ENCODE data around the gene PLA2G6.

The PLA2G6 gene, protein sequence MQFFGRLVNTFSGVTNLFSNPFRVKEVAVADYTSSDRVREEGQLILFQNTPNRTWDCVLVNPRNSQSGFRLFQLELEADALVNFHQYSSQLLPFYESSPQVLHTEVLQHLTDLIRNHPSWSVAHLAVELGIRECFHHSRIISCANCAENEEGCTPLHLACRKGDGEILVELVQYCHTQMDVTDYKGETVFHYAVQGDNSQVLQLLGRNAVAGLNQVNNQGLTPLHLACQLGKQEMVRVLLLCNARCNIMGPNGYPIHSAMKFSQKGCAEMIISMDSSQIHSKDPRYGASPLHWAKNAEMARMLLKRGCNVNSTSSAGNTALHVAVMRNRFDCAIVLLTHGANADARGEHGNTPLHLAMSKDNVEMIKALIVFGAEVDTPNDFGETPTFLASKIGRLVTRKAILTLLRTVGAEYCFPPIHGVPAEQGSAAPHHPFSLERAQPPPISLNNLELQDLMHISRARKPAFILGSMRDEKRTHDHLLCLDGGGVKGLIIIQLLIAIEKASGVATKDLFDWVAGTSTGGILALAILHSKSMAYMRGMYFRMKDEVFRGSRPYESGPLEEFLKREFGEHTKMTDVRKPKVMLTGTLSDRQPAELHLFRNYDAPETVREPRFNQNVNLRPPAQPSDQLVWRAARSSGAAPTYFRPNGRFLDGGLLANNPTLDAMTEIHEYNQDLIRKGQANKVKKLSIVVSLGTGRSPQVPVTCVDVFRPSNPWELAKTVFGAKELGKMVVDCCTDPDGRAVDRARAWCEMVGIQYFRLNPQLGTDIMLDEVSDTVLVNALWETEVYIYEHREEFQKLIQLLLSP

DNA sequence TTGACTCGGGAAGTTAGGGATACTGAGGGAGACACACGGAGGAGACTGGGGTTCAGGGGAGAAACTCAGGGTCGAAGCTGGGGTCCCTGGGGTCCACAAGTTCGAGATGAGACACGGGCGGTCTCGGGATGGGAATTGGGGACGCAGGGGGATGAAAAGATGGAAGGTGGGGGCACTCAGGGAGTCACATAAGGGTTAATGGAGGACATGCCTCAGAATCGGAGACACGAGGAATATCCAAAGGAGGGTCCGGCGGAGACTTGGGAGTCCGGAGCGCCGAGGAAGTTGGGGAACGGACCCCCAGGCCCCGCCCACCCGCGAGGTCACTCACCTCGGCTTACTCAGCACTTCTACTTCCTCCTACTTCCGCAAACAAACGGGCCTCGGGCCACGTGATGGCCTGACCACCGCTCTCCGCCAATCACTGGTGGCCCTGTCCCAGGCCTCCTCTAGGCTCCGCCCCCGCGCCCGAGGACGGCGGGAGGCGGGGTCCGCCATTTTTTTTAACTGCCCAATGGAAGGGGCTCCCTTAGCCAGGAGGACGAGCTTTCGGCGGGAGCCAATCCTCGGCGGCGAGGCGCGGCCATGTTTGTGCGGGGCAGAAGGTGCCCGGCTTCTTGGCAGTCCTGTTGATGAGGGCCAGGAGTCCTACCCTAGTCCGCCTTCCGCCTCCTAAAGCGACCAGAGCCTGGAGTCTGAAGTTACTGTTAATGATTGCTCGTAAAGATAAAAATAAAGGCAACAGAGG lies at the start of gene PLA2G6:
Gene PLA2G6 (minus strand): TSS at position 378 of the 748 bp plus-strand sequence. CDS start 12,404 bp downstream, outside the sequence.
- POLR2A ChIA-PET = interaction anchor here (0.5 to 1.4 kb wide), 13 partner anchors 15 to 435 kb away, joined by 3 to 11 read pairs (median 3); partner anchors contain the start of gene MAFF
- no peaks in the 10 kb centered on the region for H3K9me3 ChIP-seq (ENCODE audit: control insufficient read depth, insufficient read depth, low read depth, low read length)
- peak within 1 kb of the TSS; percentile 77 for H3K4me3 ChIP-seq (ENCODE audit: low read depth, low read length)
- CTCF ChIA-PET = interaction anchor here (0.6 to 1.3 kb wide), 5 partner anchors 24 to 575 kb away, joined by 3 to 6 read pairs (median 3); no protein-coding TSS in a partner anchor
- peaks cover 13% of the 10 kb centered on the region for H3K4me1 ChIP-seq (ENCODE audit: control insufficient read depth, insufficient read depth, low read length)
- H3K27ac ChIP-seq (ENCODE audit: extremely low read depth, low read depth, low read length) = peak within 1 kb of the TSS; percentile 82
- no peaks in the 10 kb centered on the region for H3K36me3 ChIP-seq (ENCODE audit: control insufficient read depth in 2 of 2, insufficient read depth in 1 of 2, low read length in 2 of 2)
- TF ChIP-seq ZBTB7A (tag by site-specific recombination; IDR thresholded peaks at IDR 0.05; ENCODE audit: low read depth) = peak; percentile 54; the same call in 1 of the 2 replicates
- TF ChIP-seq, protein P1, sequence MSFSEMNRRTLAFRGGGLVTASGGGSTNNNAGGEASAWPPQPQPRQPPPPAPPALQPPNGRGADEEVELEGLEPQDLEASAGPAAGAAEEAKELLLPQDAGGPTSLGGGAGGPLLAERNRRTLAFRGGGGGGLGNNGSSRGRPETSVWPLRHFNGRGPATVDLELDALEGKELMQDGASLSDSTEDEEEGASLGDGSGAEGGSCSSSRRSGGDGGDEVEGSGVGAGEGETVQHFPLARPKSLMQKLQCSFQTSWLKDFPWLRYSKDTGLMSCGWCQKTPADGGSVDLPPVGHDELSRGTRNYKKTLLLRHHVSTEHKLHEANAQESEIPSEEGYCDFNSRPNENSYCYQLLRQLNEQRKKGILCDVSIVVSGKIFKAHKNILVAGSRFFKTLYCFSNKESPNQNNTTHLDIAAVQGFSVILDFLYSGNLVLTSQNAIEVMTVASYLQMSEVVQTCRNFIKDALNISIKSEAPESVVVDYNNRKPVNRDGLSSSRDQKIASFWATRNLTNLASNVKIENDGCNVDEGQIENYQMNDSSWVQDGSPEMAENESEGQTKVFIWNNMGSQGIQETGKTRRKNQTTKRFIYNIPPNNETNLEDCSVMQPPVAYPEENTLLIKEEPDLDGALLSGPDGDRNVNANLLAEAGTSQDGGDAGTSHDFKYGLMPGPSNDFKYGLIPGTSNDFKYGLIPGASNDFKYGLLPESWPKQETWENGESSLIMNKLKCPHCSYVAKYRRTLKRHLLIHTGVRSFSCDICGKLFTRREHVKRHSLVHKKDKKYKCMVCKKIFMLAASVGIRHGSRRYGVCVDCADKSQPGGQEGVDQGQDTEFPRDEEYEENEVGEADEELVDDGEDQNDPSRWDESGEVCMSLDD (tag by site-specific recombination; IDR thresholded peaks at IDR 0.05) = peak; percentile 91
- TF ChIP-seq ZNF623 (tag by site-specific recombination; IDR thresholded peaks at IDR 0.05) = peak; percentile 7; the same call in 1 of the 2 replicates
- TF ChIP-seq ZNF629 (tag by site-specific recombination; IDR thresholded peaks at IDR 0.05) = peak; percentile 34; the same call in 1 of the 2 replicates
- no peak for TF ChIP-seq ZFP3 (tag by site-specific recombination; IDR thresholded peaks at IDR 0.05; ENCODE audit: low read depth)
- TF ChIP-seq, protein P2, sequence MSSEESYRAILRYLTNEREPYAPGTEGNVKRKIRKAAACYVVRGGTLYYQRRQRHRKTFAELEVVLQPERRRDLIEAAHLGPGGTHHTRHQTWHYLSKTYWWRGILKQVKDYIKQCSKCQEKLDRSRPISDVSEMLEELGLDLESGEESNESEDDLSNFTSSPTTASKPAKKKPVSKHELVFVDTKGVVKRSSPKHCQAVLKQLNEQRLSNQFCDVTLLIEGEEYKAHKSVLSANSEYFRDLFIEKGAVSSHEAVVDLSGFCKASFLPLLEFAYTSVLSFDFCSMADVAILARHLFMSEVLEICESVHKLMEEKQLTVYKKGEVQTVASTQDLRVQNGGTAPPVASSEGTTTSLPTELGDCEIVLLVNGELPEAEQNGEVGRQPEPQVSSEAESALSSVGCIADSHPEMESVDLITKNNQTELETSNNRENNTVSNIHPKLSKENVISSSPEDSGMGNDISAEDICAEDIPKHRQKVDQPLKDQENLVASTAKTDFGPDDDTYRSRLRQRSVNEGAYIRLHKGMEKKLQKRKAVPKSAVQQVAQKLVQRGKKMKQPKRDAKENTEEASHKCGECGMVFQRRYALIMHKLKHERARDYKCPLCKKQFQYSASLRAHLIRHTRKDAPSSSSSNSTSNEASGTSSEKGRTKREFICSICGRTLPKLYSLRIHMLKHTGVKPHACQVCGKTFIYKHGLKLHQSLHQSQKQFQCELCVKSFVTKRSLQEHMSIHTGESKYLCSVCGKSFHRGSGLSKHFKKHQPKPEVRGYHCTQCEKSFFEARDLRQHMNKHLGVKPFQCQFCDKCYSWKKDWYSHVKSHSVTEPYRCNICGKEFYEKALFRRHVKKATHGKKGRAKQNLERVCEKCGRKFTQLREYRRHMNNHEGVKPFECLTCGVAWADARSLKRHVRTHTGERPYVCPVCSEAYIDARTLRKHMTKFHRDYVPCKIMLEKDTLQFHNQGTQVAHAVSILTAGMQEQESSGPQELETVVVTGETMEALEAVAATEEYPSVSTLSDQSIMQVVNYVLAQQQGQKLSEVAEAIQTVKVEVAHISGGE (tag by site-specific recombination; conservative IDR thresholded peaks at IDR 0.05; ENCODE audit: low read depth) = peak; percentile 83
- TF ChIP-seq ZNF311 (tag by site-specific recombination; IDR thresholded peaks at IDR 0.05; ENCODE audit: borderline replicate concordance) = no peak
- peak; percentile 38; the same call in 1 of the 2 replicates for TF ChIP-seq KLF1 (tag by site-specific recombination; IDR thresholded peaks at IDR 0.05)
- TF ChIP-seq ZFHX2 (tag by site-specific recombination; conservative IDR thresholded peaks at IDR 0.05) = no peak
- no peak for TF ChIP-seq ZNF394 (tag by site-specific recombination; IDR thresholded peaks at IDR 0.05; ENCODE audit: borderline replicate concordance)
- peak; percentile 87; the same call in 1 of the 2 replicates for TF ChIP-seq MZF1 (tag by site-specific recombination; IDR thresholded peaks at IDR 0.05; ENCODE audit: borderline replicate concordance)
- TF ChIP-seq, protein P3, sequence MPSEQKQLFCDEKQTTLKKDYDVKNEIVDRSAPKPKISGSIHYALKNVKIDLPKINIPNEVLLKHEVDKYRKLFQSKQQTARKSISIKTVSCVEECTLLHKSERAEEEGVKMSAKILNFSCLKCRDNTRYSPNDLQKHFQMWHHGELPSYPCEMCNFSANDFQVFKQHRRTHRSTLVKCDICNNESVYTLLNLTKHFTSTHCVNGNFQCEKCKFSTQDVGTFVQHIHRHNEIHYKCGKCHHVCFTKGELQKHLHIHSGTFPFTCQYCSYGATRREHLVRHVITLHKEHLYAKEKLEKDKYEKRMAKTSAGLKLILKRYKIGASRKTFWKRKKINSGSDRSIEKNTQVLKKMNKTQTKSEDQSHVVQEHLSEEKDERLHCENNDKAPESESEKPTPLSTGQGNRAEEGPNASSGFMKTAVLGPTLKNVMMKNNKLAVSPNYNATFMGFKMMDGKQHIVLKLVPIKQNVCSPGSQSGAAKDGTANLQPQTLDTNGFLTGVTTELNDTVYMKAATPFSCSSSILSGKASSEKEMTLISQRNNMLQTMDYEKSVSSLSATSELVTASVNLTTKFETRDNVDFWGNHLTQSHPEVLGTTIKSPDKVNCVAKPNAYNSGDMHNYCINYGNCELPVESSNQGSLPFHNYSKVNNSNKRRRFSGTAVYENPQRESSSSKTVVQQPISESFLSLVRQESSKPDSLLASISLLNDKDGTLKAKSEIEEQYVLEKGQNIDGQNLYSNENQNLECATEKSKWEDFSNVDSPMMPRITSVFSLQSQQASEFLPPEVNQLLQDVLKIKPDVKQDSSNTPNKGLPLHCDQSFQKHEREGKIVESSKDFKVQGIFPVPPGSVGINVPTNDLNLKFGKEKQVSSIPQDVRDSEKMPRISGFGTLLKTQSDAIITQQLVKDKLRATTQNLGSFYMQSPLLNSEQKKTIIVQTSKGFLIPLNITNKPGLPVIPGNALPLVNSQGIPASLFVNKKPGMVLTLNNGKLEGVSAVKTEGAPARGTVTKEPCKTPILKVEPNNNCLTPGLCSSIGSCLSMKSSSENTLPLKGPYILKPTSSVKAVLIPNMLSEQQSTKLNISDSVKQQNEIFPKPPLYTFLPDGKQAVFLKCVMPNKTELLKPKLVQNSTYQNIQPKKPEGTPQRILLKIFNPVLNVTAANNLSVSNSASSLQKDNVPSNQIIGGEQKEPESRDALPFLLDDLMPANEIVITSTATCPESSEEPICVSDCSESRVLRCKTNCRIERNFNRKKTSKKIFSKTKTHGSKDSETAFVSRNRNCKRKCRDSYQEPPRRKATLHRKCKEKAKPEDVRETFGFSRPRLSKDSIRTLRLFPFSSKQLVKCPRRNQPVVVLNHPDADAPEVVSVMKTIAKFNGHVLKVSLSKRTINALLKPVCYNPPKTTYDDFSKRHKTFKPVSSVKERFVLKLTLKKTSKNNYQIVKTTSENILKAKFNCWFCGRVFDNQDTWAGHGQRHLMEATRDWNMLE (tag by site-specific recombination; conservative IDR thresholded peaks at IDR 0.05; ENCODE audit: low read depth) = peak; percentile 33; the same call in 1 of the 2 replicates
- TF ChIP-seq YY2 (tag by site-specific recombination; IDR thresholded peaks at IDR 0.05) = peak; percentile 79
- TF ChIP-seq, protein P4, sequence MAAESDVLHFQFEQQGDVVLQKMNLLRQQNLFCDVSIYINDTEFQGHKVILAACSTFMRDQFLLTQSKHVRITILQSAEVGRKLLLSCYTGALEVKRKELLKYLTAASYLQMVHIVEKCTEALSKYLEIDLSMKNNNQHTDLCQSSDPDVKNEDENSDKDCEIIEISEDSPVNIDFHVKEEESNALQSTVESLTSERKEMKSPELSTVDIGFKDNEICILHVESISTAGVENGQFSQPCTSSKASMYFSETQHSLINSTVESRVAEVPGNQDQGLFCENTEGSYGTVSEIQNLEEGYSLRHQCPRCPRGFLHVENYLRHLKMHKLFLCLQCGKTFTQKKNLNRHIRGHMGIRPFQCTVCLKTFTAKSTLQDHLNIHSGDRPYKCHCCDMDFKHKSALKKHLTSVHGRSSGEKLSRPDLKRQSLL (tag by site-specific recombination; IDR thresholded peaks at IDR 0.05) = no peak
- peak; percentile 72; the same call in 1 of the 2 replicates for TF ChIP-seq ZNF366 (tag by site-specific recombination; conservative IDR thresholded peaks at IDR 0.05)
- TF ChIP-seq, protein P5, sequence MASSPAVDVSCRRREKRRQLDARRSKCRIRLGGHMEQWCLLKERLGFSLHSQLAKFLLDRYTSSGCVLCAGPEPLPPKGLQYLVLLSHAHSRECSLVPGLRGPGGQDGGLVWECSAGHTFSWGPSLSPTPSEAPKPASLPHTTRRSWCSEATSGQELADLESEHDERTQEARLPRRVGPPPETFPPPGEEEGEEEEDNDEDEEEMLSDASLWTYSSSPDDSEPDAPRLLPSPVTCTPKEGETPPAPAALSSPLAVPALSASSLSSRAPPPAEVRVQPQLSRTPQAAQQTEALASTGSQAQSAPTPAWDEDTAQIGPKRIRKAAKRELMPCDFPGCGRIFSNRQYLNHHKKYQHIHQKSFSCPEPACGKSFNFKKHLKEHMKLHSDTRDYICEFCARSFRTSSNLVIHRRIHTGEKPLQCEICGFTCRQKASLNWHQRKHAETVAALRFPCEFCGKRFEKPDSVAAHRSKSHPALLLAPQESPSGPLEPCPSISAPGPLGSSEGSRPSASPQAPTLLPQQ (tag by site-specific recombination; IDR thresholded peaks at IDR 0.05) = peak; percentile 54; the same call in 1 of the 2 replicates
